HG03439 (cell line): Measurements from ENCODE around the gene SPATA25.

Source experiments
- ATAC-seq: cut with Tn5 transposase; IDR thresholded peaks from one replicate; pipeline ENCODE4 v1.9.1; 2021; ENCODE audit warnings: mild to moderate bottlenecking, moderate library complexity; ENCODE audit not compliant: unreplicated experiment

SPATA25 gene

GRCh38 chr20:45867136-45867818 is 20.1 kb downstream of the SPATA25 start:
- no peak for ATAC-seq

DNA sequence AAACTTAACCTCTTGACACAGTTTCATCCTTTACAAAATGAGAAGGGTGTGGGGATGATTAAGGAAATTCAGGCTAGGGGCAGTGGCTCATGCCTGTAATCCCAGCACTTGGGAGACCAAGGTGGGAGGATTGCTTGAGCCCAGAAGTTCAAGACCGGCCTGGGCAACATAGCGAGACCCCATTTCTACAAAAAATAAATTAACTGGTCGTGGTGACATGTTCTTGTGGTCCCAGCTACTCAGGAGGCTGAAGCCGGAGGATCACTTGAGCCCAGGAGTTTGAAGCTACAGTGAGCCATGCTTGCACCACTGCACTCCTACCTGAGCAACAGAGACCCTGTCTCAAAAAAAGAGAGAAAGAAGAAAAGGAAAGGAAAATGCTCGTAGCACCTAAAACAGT is 21.0 kb downstream of the SPATA25 start:
- no peak for ATAC-seq

DNA sequence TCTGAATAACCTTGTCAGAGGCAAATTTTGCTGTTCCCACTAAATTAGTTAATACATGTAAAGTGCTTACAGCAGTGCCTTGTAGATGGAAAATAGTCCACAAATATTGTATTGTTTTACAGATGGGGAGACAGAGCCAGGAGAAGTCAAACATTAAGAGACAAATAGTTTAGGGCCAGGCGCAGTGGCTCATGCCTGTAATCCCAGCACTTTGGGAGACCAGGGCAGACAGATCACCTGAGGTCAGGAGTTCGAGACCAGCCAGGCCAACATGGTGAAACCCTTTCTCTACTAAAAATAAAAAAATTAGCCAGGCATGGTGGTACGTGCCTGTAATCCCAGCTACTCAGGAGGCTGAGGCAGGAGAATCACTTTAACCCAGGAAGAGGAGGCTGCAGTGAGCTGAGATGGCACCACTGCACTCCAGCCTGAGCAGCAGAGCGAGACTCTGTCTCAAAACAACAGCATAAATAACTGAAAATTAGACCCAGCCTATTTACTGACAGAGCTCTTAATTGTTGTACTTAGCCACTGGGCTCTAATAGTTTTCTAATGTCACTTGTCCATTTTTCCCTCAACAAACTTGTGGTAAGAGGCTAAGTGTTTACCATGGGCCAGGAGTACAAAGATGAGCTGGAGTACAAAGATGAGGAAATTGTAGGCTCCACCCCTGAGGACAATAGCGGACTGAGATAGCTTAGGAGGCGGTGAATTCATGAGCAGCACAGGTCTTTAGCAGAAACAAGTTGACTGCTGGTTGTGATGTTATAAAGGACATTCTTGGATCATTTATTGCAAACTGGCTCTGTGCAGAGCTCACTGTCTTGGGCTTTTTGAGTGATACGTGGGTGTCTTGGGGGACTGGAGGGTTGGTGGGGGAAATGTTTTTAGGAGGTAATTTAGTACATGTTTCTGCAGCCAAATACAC is 23.6 kb downstream of the SPATA25 start:
- no peak for ATAC-seq

- ATAC-seq, result no peak
These were observed 26.0 kb downstream of the SPATA25 start for GRCh38 chr20:45861221-45862075.

GRCh38 chr20:45860560-45861220 is 26.7 kb downstream of the SPATA25 start:
- no peak for ATAC-seq

DNA sequence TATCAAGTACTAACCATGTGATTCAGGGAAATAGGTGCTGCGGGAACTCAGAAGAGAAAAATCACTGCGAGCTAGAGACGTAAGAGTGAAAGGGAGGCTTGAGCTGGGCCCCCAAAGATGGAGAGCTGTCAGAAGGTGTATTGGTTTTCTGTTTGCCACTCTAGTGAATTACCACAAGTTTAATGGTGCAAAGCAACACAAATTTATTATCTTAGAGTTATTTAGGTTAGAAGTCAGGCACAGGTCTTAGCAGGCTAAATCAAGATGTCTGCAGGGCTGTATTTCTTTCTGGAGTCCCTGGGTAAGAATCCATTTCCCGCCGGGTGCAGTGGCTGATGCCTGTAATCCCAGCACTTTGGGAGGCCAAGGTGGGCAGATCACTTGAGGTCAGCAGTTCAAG is 27.5 kb downstream of the SPATA25 start:
- ATAC-seq, result no peak

DNA sequence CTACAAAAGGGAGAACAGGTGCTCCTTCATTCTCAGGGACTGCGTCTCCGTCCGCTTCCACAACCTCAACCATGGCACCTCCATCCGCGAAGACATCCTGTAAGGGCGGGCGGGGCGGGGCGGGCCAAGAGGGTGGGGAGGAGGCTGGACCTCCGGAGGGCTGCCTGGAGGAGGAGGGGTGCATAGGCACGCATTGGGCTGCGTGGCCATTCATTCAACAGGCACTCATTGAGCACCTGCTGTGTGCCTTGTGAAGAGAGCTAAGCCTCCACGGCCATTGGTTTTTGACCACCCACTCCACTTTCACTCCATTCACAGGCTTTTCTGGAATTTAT is 29.6 kb downstream of the SPATA25 start:
- ATAC-seq, result peak; percentile 14

DNA sequence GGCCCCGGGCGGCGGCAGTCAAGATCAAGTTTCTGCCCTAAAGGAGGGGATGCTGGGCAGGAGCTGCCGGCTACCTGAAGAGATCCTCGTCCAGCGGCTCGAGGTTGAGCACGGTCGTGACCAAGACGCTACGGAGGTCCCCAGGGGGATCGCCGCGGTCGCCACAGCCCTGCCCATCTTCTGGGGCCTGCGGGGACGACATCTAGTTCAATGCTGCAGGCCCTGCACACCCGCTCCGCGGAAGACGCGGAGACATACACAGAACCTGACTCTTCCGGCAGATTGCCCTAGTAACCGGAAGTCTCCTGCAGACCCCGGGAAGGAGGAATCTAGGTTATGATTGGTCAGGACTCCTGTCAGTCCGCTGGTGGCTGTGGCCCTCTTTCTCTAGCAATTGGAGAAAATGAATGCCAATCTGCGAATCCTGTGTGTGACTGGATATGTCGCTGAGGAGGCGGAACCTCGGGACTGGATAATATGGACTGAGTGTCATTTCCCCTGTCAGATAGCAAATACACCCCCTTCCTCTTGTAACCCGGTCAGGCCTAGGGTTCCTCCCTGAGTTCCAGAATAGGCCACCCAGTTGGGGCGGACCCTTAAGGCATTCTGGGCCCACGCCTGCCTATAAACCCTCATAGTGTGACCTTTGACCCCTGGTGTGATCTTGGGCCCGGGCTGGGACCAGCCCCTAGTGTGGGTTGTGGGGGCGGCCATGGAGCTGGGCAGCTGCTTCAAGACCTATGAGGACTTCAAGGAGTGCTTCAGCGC is 30.1 kb downstream of the SPATA25 start, which contains the start of the genes ACOT8 and ZSWIM3:
TSS of gene ACOT8 (minus strand) at position 279 of the 768 bp plus-strand sequence. CDS start at position 202, 77 bp downstream.
TSS of gene ZSWIM3 (plus strand) at position 501 of the 768 bp plus-strand sequence. CDS start at position 713, 212 bp downstream.
- peak; percentile 94 for ATAC-seq

DNA sequence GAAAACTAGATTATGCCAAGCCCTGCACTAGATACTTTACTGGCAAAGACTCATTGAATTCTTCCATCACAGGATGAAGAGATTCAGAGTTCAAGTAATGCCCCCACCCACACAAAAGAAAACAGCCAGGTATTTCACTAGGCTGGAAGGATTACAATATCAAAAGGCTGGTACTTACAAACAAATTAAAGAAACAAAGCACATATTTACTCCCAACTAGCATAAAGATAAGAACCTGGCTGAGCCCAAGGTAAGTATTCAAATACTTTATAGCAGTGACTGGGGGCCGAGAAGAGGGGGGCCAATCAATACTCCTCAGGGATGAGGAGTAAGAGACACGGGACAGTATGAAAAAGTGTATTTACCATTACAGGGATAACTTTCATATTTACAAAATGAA is 33.9 kb downstream of the SPATA25 start:
- ATAC-seq, result no peak

DNA sequence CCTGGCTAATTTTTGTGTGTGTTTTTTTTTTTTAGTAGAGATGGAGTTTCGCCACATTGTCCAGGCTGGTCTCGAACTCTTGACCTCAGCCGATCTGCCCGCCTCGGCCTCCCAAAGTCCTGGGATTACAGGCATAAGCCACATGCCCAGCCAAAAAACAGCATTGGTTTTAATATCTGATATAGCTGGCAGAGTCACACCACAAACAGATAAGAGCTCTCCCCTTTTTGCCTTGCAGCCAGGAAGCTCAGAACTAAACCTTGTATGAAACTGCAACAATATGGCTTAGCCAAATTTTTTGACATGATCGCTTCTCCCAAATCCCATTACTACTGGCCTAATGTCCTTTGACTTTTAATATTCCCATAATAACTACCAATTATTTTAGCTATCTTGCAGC is 35.1 kb downstream of the SPATA25 start:
- no peak for ATAC-seq

- ATAC-seq, result no peak
These were observed 35.9 kb downstream of the SPATA25 start for GRCh38 chr20:45851501-45851900.

GRCh38 chr20:45850926-45851325 is 36.5 kb downstream of the SPATA25 start:
- no peak for ATAC-seq

GRCh38 chr20:45850238-45850637 is 37.2 kb downstream of the SPATA25 start:
- no peak for ATAC-seq

- ATAC-seq, result no peak
These were observed 38.3 kb downstream of the SPATA25 start for GRCh38 chr20:45848969-45849582.

DNA sequence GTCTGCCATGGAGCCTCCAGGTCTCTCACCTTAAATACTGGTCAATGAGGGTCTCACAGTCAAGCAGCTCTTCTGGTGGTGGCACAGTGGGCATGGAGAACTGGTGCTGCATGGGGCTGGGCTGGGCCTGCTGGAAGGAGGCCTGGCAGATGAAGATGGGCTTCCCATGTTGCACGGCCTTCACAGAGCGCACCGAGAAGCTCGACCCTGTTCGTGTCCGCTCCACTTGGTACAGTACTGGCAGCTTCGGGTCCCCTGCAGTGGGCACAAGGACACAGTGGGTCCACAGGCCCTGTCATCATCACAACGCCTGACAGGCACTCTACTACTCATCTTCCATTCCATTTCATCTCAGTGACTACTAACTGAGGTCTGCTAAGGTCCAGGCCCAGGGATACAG is 39.0 kb downstream of the SPATA25 start:
- no peak for ATAC-seq

GRCh38 chr20:45845452-45845851 is 42.0 kb downstream of the SPATA25 start:
- ATAC-seq, result no peak

GRCh38 chr20:45843506-45843905 is 43.9 kb downstream of the SPATA25 start:
- no peak for ATAC-seq

GRCh38 chr20:45842169-45842812 is 45.1 kb downstream of the SPATA25 start:
- ATAC-seq, result no peak
